Keratinocyte (primary cell): ENCODE data around the gene HES2. TPM values are rescaled to one million over a fixed set of nuclear protein-coding genes. Genes with fewer than 3 reads are reported as not detected.

ENCODE experiments used
- DNase-seq: peaks from one replicate; pipeline ENCODE4 v3.0.0-alpha.2; 2011; ENCODE audit warnings: low read depth, missing footprints, low spot score
- FAIRE-seq: peaks from 2 replicates; lab custom pipeline; 2011; peaks lifted over from hg19 to GRCh38; lab: Jason Lieb, UNC
- H2AFZ ChIP-seq: 2 replicates; pipeline ENCODE4 v1.6.0; 2012; ENCODE audit warnings: low read length, control low read depth, inconsistent platforms; ENCODE audit not compliant: control insufficient read depth
- H3K27ac ChIP-seq: 2 replicates; pipeline ENCODE4 v1.5.1; 2011; ENCODE audit warnings: low read length; ENCODE audit not compliant: control insufficient read depth, insufficient read depth
- H3K27me3 ChIP-seq: 3 replicates; pipeline ENCODE4 v1.6.0; 2011; ENCODE audit warnings: low read length; ENCODE audit not compliant: control insufficient read depth, insufficient read depth; ENCODE audit errors: extremely low read depth
- H3K36me3 ChIP-seq, 2 experiments: 2 replicates in 1 of 2; 3 replicates in 1 of 2; pipeline ENCODE4 v1.5.1; 2011; ENCODE audit warnings: low read length in 2 of 2, mild to moderate bottlenecking in 1 of 2; ENCODE audit not compliant: control insufficient read depth in 2 of 2, insufficient read depth in 2 of 2; ENCODE audit errors: extremely low read depth in 1 of 2
- H3K4me1 ChIP-seq: 3 replicates; pipeline ENCODE4 v1.5.1; 2011; ENCODE audit warnings: low read length; ENCODE audit not compliant: control insufficient read depth, insufficient read depth; ENCODE audit errors: extremely low read depth
- H3K4me2 ChIP-seq: 3 replicates; pipeline ENCODE4 v1.6.0; 2011; ENCODE audit warnings: low read depth, low read length; ENCODE audit not compliant: control insufficient read depth, insufficient read depth; ENCODE audit errors: extremely low read depth
- H3K4me3 ChIP-seq, 3 experiments: fragments of 200-600 bp in 1 of 3; sonication (generic) in 1 of 3; 2 replicates in 2 of 3; 3 replicates in 1 of 3; pipeline ENCODE4 v1.5.1; 2011 to 2016; ENCODE audit warnings: low read length in 3 of 3, mild to moderate bottlenecking in 3 of 3, control low read depth in 2 of 3, inconsistent platforms in 1 of 3, low read depth in 1 of 3, mixed read lengths in 1 of 3, mixed run types in 1 of 3, moderate library complexity in 1 of 3; ENCODE audit not compliant: control insufficient read depth in 2 of 3, insufficient read depth in 2 of 3; ENCODE audit errors: extremely low read depth in 1 of 3
- H3K79me2 ChIP-seq: 2 replicates; pipeline ENCODE4 v1.6.0; 2012; ENCODE audit warnings: low read length; ENCODE audit not compliant: control insufficient read depth, insufficient read depth
- H3K9ac ChIP-seq: 3 replicates; pipeline ENCODE4 v1.6.0; 2011; ENCODE audit warnings: low read length; ENCODE audit not compliant: control insufficient read depth, insufficient read depth; ENCODE audit errors: extremely low read depth
- H3K9me1 ChIP-seq: 3 replicates; pipeline ENCODE4 v1.6.0; 2011; ENCODE audit warnings: low read length; ENCODE audit not compliant: control insufficient read depth, insufficient read depth; ENCODE audit errors: extremely low read depth
- H3K9me3 ChIP-seq: 2 replicates; pipeline ENCODE4 v1.5.1; 2012; ENCODE audit warnings: low read depth, low read length; ENCODE audit not compliant: control insufficient read depth
- H4K20me1 ChIP-seq: 3 replicates; pipeline ENCODE4 v1.6.0; 2011; ENCODE audit warnings: low read length; ENCODE audit not compliant: control insufficient read depth, insufficient read depth; ENCODE audit errors: extremely low read depth
- CTCF ChIP-seq, 3 experiments: IDR thresholded peaks in 1 of 3; conservative IDR thresholded peaks in 1 of 3; optimal IDR thresholded peaks in 1 of 3; 2 replicates in 2 of 3; 3 replicates in 1 of 3; pipeline versions ENCODE3 to v1.5.1; 2011; ENCODE audit warnings: low read length in 3 of 3, mild to moderate bottlenecking in 3 of 3, moderate library complexity in 2 of 3, control low read depth in 1 of 3, inconsistent platforms in 1 of 3; ENCODE audit not compliant: insufficient read depth in 2 of 3; ENCODE audit errors: extremely low read depth in 1 of 3
- EZH2 ChIP-seq: IDR thresholded peaks from one replicate; pipeline ENCODE4 v1.6.1; 2012; ENCODE audit warnings: inconsistent platforms, mild to moderate bottlenecking, low read length, moderate library complexity
- dilution Hi-C: fragments of 300-500 bp; cut with MboI; formaldehyde crosslinking; loops from one replicate; pipeline ENCODE4 v1.7.0; 2020; ENCODE audit warnings: low sequenced_read_pairs; ENCODE audit not compliant: extremely low pct_ligation_motif_present
- polyA plus RNA-seq, 5 experiments: library from polyadenylated mRNA; depleted of rRNA in 3 of 5; stranded (reverse) in 3 of 5; stranded (forward) in 1 of 5; unstranded in 1 of 5; fragments of >200 nt; gene quantifications; 1 replicate in 1 of 5; 2 replicates in 3 of 5; 3 replicates in 1 of 5; pipeline versions ENCODE4 v1.2.1 to v1.2.3, GENCODE V29; 2011 to 2012; ENCODE audit warnings: missing spikeins in 2 of 5, low read depth in 1 of 5, low replicate concordance in 1 of 5

The HES2 gene
- polyA plus RNA-seq, 1 donor (not counting 4 experiments of a cell fraction or from before 2014, with no cell fraction given), result 30.1 TPM

GRCh38 chr1:6414443-6414844, 5.3 kb downstream of the HES2 start:
- H3K36me3 ChIP-seq, result no peaks in the 10 kb centered on the region
- no peaks in the 10 kb centered on the region for H4K20me1 ChIP-seq
- peaks cover 16% of the 10 kb centered on the region for H3K79me2 ChIP-seq
- no peak for TF ChIP-seq EZH2
- peak; percentile 78 to 93 (median 86) for TF ChIP-seq CTCF (optimal IDR thresholded peaks at IDR 0.05 in 1 of 3, IDR thresholded peaks at IDR 0.05 in 1 of 3, conservative IDR thresholded peaks at IDR 0.05 in 1 of 3; ENCODE audit: extremely low read depth in 1 of 3, insufficient read depth in 2 of 3, low read length in 3 of 3)
- peak overlapping the region in 1 of 3 experiments; percentile 50 for H3K4me3 ChIP-seq
- no peaks in the 10 kb centered on the region for H3K9me3 ChIP-seq
- peak overlapping the region; percentile 81 for H3K4me2 ChIP-seq
- peak overlapping the region; percentile 80 for H3K9ac ChIP-seq
- FAIRE-seq (peak; percentile 95), DNase-seq (peak; percentile 99)
- no peaks in the 10 kb centered on the region for H3K9me1 ChIP-seq
- dilution Hi-C loops, result no loop called here
- H3K4me1 ChIP-seq, result peaks cover 47% of the 10 kb centered on the region
- peak overlapping the region; percentile 59 for H2AFZ ChIP-seq
- peak overlapping the region; percentile 96 for H3K27ac ChIP-seq
- H3K27me3 ChIP-seq, result no peaks in the 10 kb centered on the region

- TF ChIP-seq CTCF (optimal IDR thresholded peaks at IDR 0.05 in 1 of 3, IDR thresholded peaks at IDR 0.05 in 1 of 3, conservative IDR thresholded peaks at IDR 0.05 in 1 of 3; ENCODE audit: extremely low read depth in 1 of 3, insufficient read depth in 2 of 3, low read length in 3 of 3) (no peak), EZH2 (no peak)
- Histone ChIP-seq H3K27me3 (no peaks in the 10 kb centered on the region), H3K9me3 (no peaks in the 10 kb centered on the region), H3K4me1 (peaks cover 39% of the 10 kb centered on the region), H4K20me1 (no peaks in the 10 kb centered on the region), H3K9me1 (no peaks in the 10 kb centered on the region), H3K79me2 (peaks cover 3% of the 10 kb centered on the region), H3K36me3 (no peaks in the 10 kb centered on the region), H3K4me3 (no peak overlapping the region), H3K9ac (peak overlapping the region; percentile 22), H3K4me2 (no peak overlapping the region), H2AFZ (no peak overlapping the region), H3K27ac (peak overlapping the region; percentile 96)
- DNase-seq (no peak), FAIRE-seq (no peak)
- dilution Hi-C loops, result no loop called here
These were observed 6.8 kb downstream of the HES2 start for GRCh38 chr1:6412896-6413295.
